ENCODE data around the gene LIX1L. TPM values are rescaled to one million over a fixed set of nuclear protein-coding genes. Genes with fewer than 3 reads are reported as not detected.

Gene LIX1L
- total and polyA plus RNA-seq, 10 donors = 11.0 to 52.9 (median 36.3) TPM

- H3K4me1 ChIP-seq = peaks cover 51 to 63% (median 59%) of the 10 kb centered on the region in 6 donors
- DNase-seq = peak; percentile 88
- WGBS, 5 donors = 12 to 18% (median 17%) methylated on average over 9 of the region's 9 CpGs
These were observed 20.0 kb upstream of the LIX1L start for GRCh38 chr1:145977486-145978470.

GRCh38 chr1:145977016-145977415, 19.2 kb upstream of the LIX1L start:
- H3K27ac ChIP-seq = peak overlapping the region; percentile 30 to 100 (median 98)
- intact Hi-C loops (cut with DNase I; ENCODE audit: low total_unique reads) = loop anchor here (5.0 kb wide), 1 partner anchor 35 kb away; no protein-coding TSS in a partner anchor
- H3K9me3 ChIP-seq = no peaks in the 10 kb centered on the region
- TF ChIP-seq CTCF (IDR thresholded peaks at IDR 0.05 in 8 of 11, conservative IDR thresholded peaks at IDR 0.05 in 3 of 11) (no peak), POLR2A (IDR thresholded peaks at IDR 0.05) (no peak), POLR2AphosphoS5 (IDR thresholded peaks at IDR 0.05) (no peak)
- no peak overlapping the region for H3K4me3 ChIP-seq
- WGBS, 5 donors = 82 to 90% (median 87%) methylated on average over 5 of the region's 5 CpGs
- H3K36me3 ChIP-seq = peaks cover 0 to 14% (median 0%) of the 10 kb centered on the region in 6 donors
- no peaks in the 10 kb centered on the region for H3K27me3 ChIP-seq (replicated peaks in 1 of 7)
- no peak for DNase-seq
- H3K4me1 ChIP-seq = peaks cover 45 to 59% (median 54%) of the 10 kb centered on the region in 6 donors

More at GRCh38 chr1:145977486-145978470, 20.0 kb upstream of the LIX1L start:
- Histone ChIP-seq H3K27ac (peak overlapping the region; percentile 94 to 100 (median 99)), H3K9me3 (no peaks in the 10 kb centered on the region), H3K27me3 (replicated peaks in 1 of 7) (no peaks in the 10 kb centered on the region), H3K36me3 (peaks cover 0 to 14% (median 0%) of the 10 kb centered on the region in 6 donors), H3K4me3 (peak overlapping the region in 3 of 8 donors; percentile 3 to 61 (median 13))
- peak in 1 of 3 donors; percentile 89 for TF ChIP-seq POLR2AphosphoS5 (IDR thresholded peaks at IDR 0.05)
- no peak for TF ChIP-seq POLR2A (IDR thresholded peaks at IDR 0.05)
- TF ChIP-seq CTCF (IDR thresholded peaks at IDR 0.05 in 8 of 11, conservative IDR thresholded peaks at IDR 0.05 in 3 of 11) = peak; percentile 82 to 97 (median 94)
- intact Hi-C loops (cut with DNase I; ENCODE audit: low total_unique reads) = loop anchor here (5.0 kb wide), 1 partner anchor 35 kb away; no protein-coding TSS in a partner anchor

GRCh38 chr1:145975216-145975615, 17.4 kb upstream of the LIX1L start:
- peaks cover 27 to 41% (median 36%) of the 10 kb centered on the region in 6 donors for H3K4me1 ChIP-seq
- intact Hi-C loops (cut with DNase I; ENCODE audit: low total_unique reads) = loop anchor here (5.0 kb wide), 1 partner anchor 37 kb away; no protein-coding TSS in a partner anchor
- TF ChIP-seq POLR2A (IDR thresholded peaks at IDR 0.05) (no peak), CTCF (IDR thresholded peaks at IDR 0.05 in 8 of 11, conservative IDR thresholded peaks at IDR 0.05 in 3 of 11) (no peak), POLR2AphosphoS5 (IDR thresholded peaks at IDR 0.05) (no peak)
- H3K4me3 ChIP-seq = no peak overlapping the region
- peak overlapping the region in 4 of 8 donors; percentile 11 to 43 (median 26) for H3K27ac ChIP-seq
- no peak for DNase-seq
- WGBS, 5 donors = 77 to 97% (median 90%) methylated on average over 4 of the region's 4 CpGs
- no peaks in the 10 kb centered on the region for H3K27me3 ChIP-seq (replicated peaks in 1 of 7)
- H3K36me3 ChIP-seq = peaks cover 0 to 14% (median 0%) of the 10 kb centered on the region in 6 donors
- H3K9me3 ChIP-seq = no peaks in the 10 kb centered on the region

Measured in spleen (tissue), 11 donors.